Measurements from ENCODE around the gene RCE1. TPM values are rescaled to one million over a fixed set of nuclear protein-coding genes. Genes with fewer than 3 reads are reported as not detected.
A peak's percentile ranks its signal among the peaks of the same experiment; 100 is the strongest.

RCE1 gene
- total and polyA plus RNA-seq, 3 donors from 2014 or later: 26.4 to 56.9 (median 54.3) TPM

GRCh38 chr11:66835768-66836405, 7.4 kb upstream of the RCE1 start:
- Histone ChIP-seq H3K27ac (no peak overlapping the region), H3K36me3 (ENCODE audit: low read depth, missing control alignments) (no peaks in the 10 kb centered on the region), H3K27me3 (no peaks in the 10 kb centered on the region), H3K4me1 (peaks cover 10% of the 10 kb centered on the region), H3K9me3 (no peaks in the 10 kb centered on the region), H3K4me3 (no peak overlapping the region)
- WGBS, 2 donors: 85 to 88% methylated on average over 12 of the region's 12 CpGs
- intact Hi-C loops (cut with DNase I; ENCODE audit: low total_unique reads): loop anchor here (10.0 kb wide), 1 partner anchor 141 kb away; no protein-coding TSS in a partner anchor
- TF ChIP-seq CTCF (IDR thresholded peaks at IDR 0.05) (no peak), POLR2A (IDR thresholded peaks at IDR 0.05) (no peak)
- no peak for DNase-seq

GRCh38 chr11:66840317-66841091, 2.7 kb upstream of the RCE1 start:
- Histone ChIP-seq H3K4me1 (peaks cover 29% of the 10 kb centered on the region), H3K4me3 (no peak overlapping the region), H3K27me3 (no peaks in the 10 kb centered on the region), H3K36me3 (ENCODE audit: low read depth, missing control alignments) (no peaks in the 10 kb centered on the region), H3K27ac (no peak overlapping the region), H3K9me3 (no peaks in the 10 kb centered on the region)
- intact Hi-C loops (cut with DNase I; ENCODE audit: low total_unique reads): no loop called here
- WGBS, 2 donors: 85 to 95% methylated on average over 4 of the region's 4 CpGs
- TF ChIP-seq POLR2A (IDR thresholded peaks at IDR 0.05) (no peak), CTCF (IDR thresholded peaks at IDR 0.05) (no peak)
- DNase-seq: no peak

GRCh38 chr11:66841861-66842260, 1.4 kb upstream of the RCE1 start:
- DNase-seq: peak; percentile 14
- intact Hi-C loops (cut with DNase I; ENCODE audit: low total_unique reads): no loop called here

GRCh38 chr11:66842501-66842895, 743 bp upstream of the RCE1 start:
- TF ChIP-seq CTCF (IDR thresholded peaks at IDR 0.05) (no peak), POLR2A (IDR thresholded peaks at IDR 0.05) (no peak)
- Histone ChIP-seq H3K27me3 (no peaks in the 10 kb centered on the region), H3K27ac (peak overlapping the region; percentile 87 to 90), H3K4me1 (peaks cover 29% of the 10 kb centered on the region), H3K36me3 (ENCODE audit: low read depth, missing control alignments) (no peaks in the 10 kb centered on the region), H3K9me3 (no peaks in the 10 kb centered on the region), H3K4me3 (peak overlapping the region; percentile 72 to 96)
- 2 to 4% methylated on average over 3 to 11 of the region's 11 CpGs for WGBS, 2 donors
- intact Hi-C loops (cut with DNase I; ENCODE audit: low total_unique reads): no loop called here
- peak; percentile 19 for DNase-seq

More at GRCh38 chr11:66841861-66842260, 1.4 kb upstream of the RCE1 start:
- Histone ChIP-seq H3K36me3 (ENCODE audit: low read depth, missing control alignments) (no peaks in the 10 kb centered on the region), H3K9me3 (no peaks in the 10 kb centered on the region), H3K4me1 (peaks cover 29% of the 10 kb centered on the region), H3K4me3 (peak overlapping the region in 1 of 2 donors; percentile 96), H3K27ac (peak overlapping the region; percentile 87 to 90), H3K27me3 (no peaks in the 10 kb centered on the region)
- TF ChIP-seq CTCF (IDR thresholded peaks at IDR 0.05): no peak
- no peak for TF ChIP-seq POLR2A (IDR thresholded peaks at IDR 0.05)
- 71 to 76% methylated on average over 7 of the region's 7 CpGs for WGBS, 2 donors

All from testis (tissue), 3 donors.